Measurements from ENCODE around the gene C1QTNF4.

C1QTNF4 gene

GRCh38 chr11:47578524-47579494 lies 15.4 kb downstream of the C1QTNF4 start, which contains the start of the genes KBTBD4 and NDUFS3:
TSS of gene KBTBD4 (minus strand) at chr11:47578970. CDS start at chr11:47578951, 19 bp downstream.
TSS of gene NDUFS3 (plus strand) at chr11:47579074. CDS start at chr11:47579092, 18 bp downstream.
- peak; percentile 90 for DNase-seq (ENCODE audit: low read depth)
- no peak for TF ChIP-seq CTCF (conservative IDR thresholded peaks at IDR 0.05; ENCODE audit: control insufficient read depth, insufficient read depth, low read depth, low read length)
- peak within 1 kb of the TSS; percentile 96 for H3K4me3 ChIP-seq (ENCODE audit: control insufficient read depth, low read depth, low read length)

GRCh38 chr11:47577460-47578041 lies 16.7 kb downstream of the C1QTNF4 start:
- DNase-seq (ENCODE audit: low read depth) = peak; percentile 50
- peak overlapping the region; percentile 96 for H3K4me3 ChIP-seq (ENCODE audit: control insufficient read depth, low read depth, low read length)
- TF ChIP-seq CTCF (conservative IDR thresholded peaks at IDR 0.05; ENCODE audit: control insufficient read depth, insufficient read depth, low read depth, low read length) = no peak

- DNase-seq (ENCODE audit: low read depth) = no peak
- no peak overlapping the region for H3K4me3 ChIP-seq (ENCODE audit: control insufficient read depth, low read depth, low read length)
- no peak for TF ChIP-seq CTCF (conservative IDR thresholded peaks at IDR 0.05; ENCODE audit: control insufficient read depth, insufficient read depth, low read depth, low read length)
These were observed 20.9 kb downstream of the C1QTNF4 start for GRCh38 chr11:47573321-47573720.

GRCh38 chr11:47572715-47573255 lies 21.4 kb downstream of the C1QTNF4 start:
- TF ChIP-seq CTCF (conservative IDR thresholded peaks at IDR 0.05; ENCODE audit: control insufficient read depth, insufficient read depth, low read depth, low read length) = no peak
- H3K4me3 ChIP-seq (ENCODE audit: control insufficient read depth, low read depth, low read length) = no peak overlapping the region
- peak; percentile 57 for DNase-seq (ENCODE audit: low read depth)

GRCh38 chr11:47571895-47572294 lies 22.3 kb downstream of the C1QTNF4 start:
- DNase-seq (ENCODE audit: low read depth) = peak; percentile 78
- H3K4me3 ChIP-seq (ENCODE audit: control insufficient read depth, low read depth, low read length) = no peak overlapping the region
- no peak for TF ChIP-seq CTCF (conservative IDR thresholded peaks at IDR 0.05; ENCODE audit: control insufficient read depth, insufficient read depth, low read depth, low read length)

GRCh38 chr11:47571357-47571729 lies 22.9 kb downstream of the C1QTNF4 start:
- TF ChIP-seq CTCF (conservative IDR thresholded peaks at IDR 0.05; ENCODE audit: control insufficient read depth, insufficient read depth, low read depth, low read length) = no peak
- no peak for DNase-seq (ENCODE audit: low read depth)
- no peak overlapping the region for H3K4me3 ChIP-seq (ENCODE audit: control insufficient read depth, low read depth, low read length)

Data from fibroblast of mammary gland (primary cell).